Hepatocyte (in vitro differentiated cells): ENCODE data around the gene TRAF3IP1. TPM values are rescaled to one million over a fixed set of nuclear protein-coding genes. Genes with fewer than 3 reads are reported as not detected.

ENCODE experiments used
- DNase-seq: peaks from one replicate; pipeline ENCODE4 v3.0.0-alpha.2; 2016; ENCODE audit warnings: low spot score
- H2AFZ ChIP-seq: fragments of 200-600 bp; sonication (generic); 2 replicates; pipeline ENCODE4 v1.6.0; 2016; ENCODE audit warnings: antibody characterized with exemption, mild to moderate bottlenecking
- H3K27ac ChIP-seq: fragments of 200-600 bp; sonication (generic); 2 replicates; pipeline ENCODE4 v1.5.1; 2016; ENCODE audit warnings: mild to moderate bottlenecking
- H3K27me3 ChIP-seq: fragments of 200-600 bp; sonication (generic); 2 replicates; pipeline ENCODE4 v1.6.1; 2016
- H3K36me3 ChIP-seq: fragments of 200-600 bp; sonication (generic); replicated peaks from 2 replicates; pipeline ENCODE4 v1.5.1; 2016; ENCODE audit warnings: low read depth; ENCODE audit not compliant: insufficient read depth
- H3K4me1 ChIP-seq: fragments of 200-600 bp; sonication (generic); 2 replicates; pipeline ENCODE4 v1.5.1; 2016; ENCODE audit warnings: mild to moderate bottlenecking, moderate library complexity; ENCODE audit not compliant: insufficient read depth
- H3K4me2 ChIP-seq: fragments of 200-600 bp; sonication (generic); 2 replicates; pipeline ENCODE4 v1.6.0; 2016
- H3K4me3 ChIP-seq: fragments of 200-600 bp; sonication (generic); 2 replicates; pipeline ENCODE4 v1.5.1; 2016; ENCODE audit warnings: mild to moderate bottlenecking
- H3K79me2 ChIP-seq: fragments of 200-600 bp; sonication (generic); 2 replicates; pipeline ENCODE4 v1.6.0; 2017; ENCODE audit warnings: mild to moderate bottlenecking
- H3K9me2 ChIP-seq: fragments of 200-600 bp; sonication (generic); replicated peaks from 2 replicates; pipeline ENCODE4 v1.6.0; 2017; ENCODE audit warnings: mild to moderate bottlenecking; ENCODE audit not compliant: insufficient read depth
- H3K9me3 ChIP-seq: fragments of 200-600 bp; sonication (generic); 2 replicates; pipeline ENCODE4 v1.5.1; 2016; ENCODE audit warnings: low read depth, mild to moderate bottlenecking
- H4K20me1 ChIP-seq: fragments of 200-600 bp; sonication (generic); 2 replicates; pipeline ENCODE4 v1.6.0; 2016; ENCODE audit warnings: mild to moderate bottlenecking; ENCODE audit not compliant: insufficient read depth, poor library complexity, severe bottlenecking
- CTCF ChIP-seq: fragments of 200-600 bp; sonication (generic); IDR thresholded peaks from 2 replicates; pipeline ENCODE4 v1.5.1; 2016; ENCODE audit warnings: antibody characterized with exemption, mild to moderate bottlenecking; ENCODE audit not compliant: poor library complexity
- EZH2 ChIP-seq: fragments of 200-600 bp; sonication (generic); IDR thresholded peaks from 2 replicates; pipeline ENCODE4 v1.6.1; 2016; ENCODE audit warnings: antibody characterized with exemption, mild to moderate bottlenecking, borderline replicate concordance
- EZH2phosphoT487 ChIP-seq: fragments of 200-600 bp; sonication (generic); IDR thresholded peaks from one replicate; pipeline ENCODE4 v1.6.1; 2018; ENCODE audit warnings: antibody characterized with exemption, mild to moderate bottlenecking, low read depth, moderate library complexity; ENCODE audit not compliant: unreplicated experiment, severe bottlenecking
- WGBS: methylation state at CpG from one replicate; pipeline ENCODE4 v1.1.6; 2016; ENCODE audit warnings: low lambda C conversion rate; ENCODE audit errors: missing lambda C conversion rate; 5-methylcytosine and 5-hydroxymethylcytosine counted together
- polyA plus RNA-seq: library from polyadenylated mRNA; unstranded; fragments of >200 nt; fragmentation: Nextera tagmentation; extraction: Ambion mirVana; gene quantifications from 2 replicates; pipeline ENCODE4 v1.2.1, GENCODE V29; 2016
- total RNA-seq: library from RNA; depleted of rRNA; stranded (reverse); fragments of >200 nt; gene quantifications from 2 replicates; pipeline ENCODE4 v1.2.3, GENCODE V29; 2014

The TRAF3IP1 gene
- total and polyA plus RNA-seq, 2 experiments from 2014 or later: 9.0 to 9.1 TPM

GRCh38 chr2:238445409-238446190 is 125.3 kb downstream of the TRAF3IP1 start:
- no peak for DNase-seq
- Histone ChIP-seq H3K9me3 (no peaks in the 10 kb centered on the region), H3K9me2 (no peaks in the 10 kb centered on the region), H3K27ac (no peak overlapping the region), H3K4me3 (no peak overlapping the region), H2AFZ (no peak overlapping the region), H3K4me1 (no peaks in the 10 kb centered on the region), H3K36me3 (no peaks in the 10 kb centered on the region), H3K79me2 (peaks cover 45% of the 10 kb centered on the region), H3K4me2 (no peak overlapping the region), H3K27me3 (no peaks in the 10 kb centered on the region), H4K20me1 (peaks cover 25% of the 10 kb centered on the region)
- no peak for TF ChIP-seq EZH2phosphoT487
- no peak for TF ChIP-seq CTCF
- TF ChIP-seq EZH2: no peak
- WGBS: 89% methylated on average over 17 of the region's 17 CpGs

- H3K4me2 ChIP-seq: no peak overlapping the region
- H3K9me3 ChIP-seq: no peaks in the 10 kb centered on the region
- no peaks in the 10 kb centered on the region for H3K9me2 ChIP-seq
- no peak overlapping the region for H2AFZ ChIP-seq
- no peak for TF ChIP-seq EZH2phosphoT487
- TF ChIP-seq EZH2: no peak
- no peak for TF ChIP-seq CTCF
- H3K4me3 ChIP-seq: no peak overlapping the region
- peaks cover 37% of the 10 kb centered on the region for H3K79me2 ChIP-seq
- H3K27me3 ChIP-seq: no peaks in the 10 kb centered on the region
- 96% methylated on average over 8 of the region's 8 CpGs for WGBS
- H3K4me1 ChIP-seq: no peaks in the 10 kb centered on the region
- no peak overlapping the region for H3K27ac ChIP-seq
- peaks cover 20% of the 10 kb centered on the region for H4K20me1 ChIP-seq
- DNase-seq: no peak
- H3K36me3 ChIP-seq: no peaks in the 10 kb centered on the region
Measured at GRCh38 chr2:238446371-238446770, 126.1 kb downstream of the TRAF3IP1 start.

GRCh38 chr2:238448031-238448955 is 128.0 kb downstream of the TRAF3IP1 start:
- no peak for DNase-seq
- Histone ChIP-seq H3K36me3 (no peaks in the 10 kb centered on the region), H3K27me3 (no peaks in the 10 kb centered on the region), H3K4me1 (no peaks in the 10 kb centered on the region), H3K9me3 (no peaks in the 10 kb centered on the region), H3K4me3 (no peak overlapping the region), H2AFZ (no peak overlapping the region), H3K9me2 (no peaks in the 10 kb centered on the region), H4K20me1 (peaks cover 6% of the 10 kb centered on the region), H3K79me2 (peaks cover 18% of the 10 kb centered on the region), H3K4me2 (no peak overlapping the region), H3K27ac (no peak overlapping the region)
- TF ChIP-seq CTCF (no peak), EZH2 (no peak), EZH2phosphoT487 (no peak)
- WGBS: 90% methylated on average over 19 of the region's 19 CpGs
